HepG2 (cell line): ENCODE data around the gene PCSK5. TPM values are rescaled to one million over a fixed set of nuclear protein-coding genes. Genes with fewer than 3 reads are reported as not detected.

Experiments
- ATAC-seq: fragments of 200-7000 bp; cut with Tn5 transposase; 3 replicates; pipeline ENCODE4 v1.9.1; 2020; ENCODE audit warnings: mild to moderate bottlenecking, moderate library complexity
- BruUV-seq: library from RNA; stranded (reverse); fragments of 400-500 nt; replicated peaks from 2 replicates; lab custom pipeline; 2021; lab: Mats Ljungman, UMichigan
- CTCF ChIA-PET: fragments of 300-600 bp; formaldehyde crosslinking; extraction: SDS; loops from one replicate; lab custom pipeline; 2021; ENCODE audit warnings: low total read pairs, inconsistent platforms, low intra/inter-chr PET ratio; lab: Yijun Ruan, JAX
- POLR2A ChIA-PET: fragments of 350-600 bp; sonication (Branson Sonifier 250); formaldehyde crosslinking; loops from one replicate; lab custom pipeline; 2020; ENCODE audit warnings: antibody characterized with exemption, inconsistent platforms; lab: Yijun Ruan, JAX
- DNase-seq: peaks from one replicate; pipeline ENCODE4 v3.0.0-alpha.2; 2015; ENCODE audit warnings: low spot score
- FAIRE-seq: peaks from 3 replicates; lab custom pipeline; 2011; peaks lifted over from hg19 to GRCh38; lab: Jason Lieb, UNC
- H2AFZ ChIP-seq: one replicate; pipeline ENCODE4 v1.6.1; 2011; ENCODE audit warnings: low read length, inconsistent platforms
- H3K27ac ChIP-seq: fragments of 300-600 bp; 3 replicates; pipeline ENCODE4 v1.8.0; 2011; ENCODE audit warnings: mixed run types, mild to moderate bottlenecking, mixed read lengths, low read length, inconsistent platforms; ENCODE audit not compliant: insufficient read depth; ENCODE audit errors: extremely low read length
- H3K27me3 ChIP-seq, 2 experiments: fragments of 200-600 bp in 1 of 2; 2 replicates in 1 of 2; 3 replicates in 1 of 2; pipeline versions ENCODE4 v1.6.0 to v1.8.0; 2011; ENCODE audit warnings: low read length in 2 of 2, mild to moderate bottlenecking in 2 of 2, moderate library complexity in 2 of 2, inconsistent platforms in 1 of 2; ENCODE audit not compliant: insufficient read depth in 2 of 2, control insufficient read depth in 1 of 2
- H3K36me3 ChIP-seq, 2 experiments: fragments of 200-600 bp in 1 of 2; replicated peaks in 1 of 2; 2 replicates in 1 of 2; 3 replicates in 1 of 2; pipeline versions ENCODE4 v1.5.1 to v1.8.0; 2011; ENCODE audit warnings: low read length in 2 of 2, inconsistent platforms in 1 of 2; ENCODE audit not compliant: insufficient read depth in 2 of 2, control insufficient read depth in 1 of 2
- H3K4me1 ChIP-seq: 2 replicates; pipeline ENCODE4 v1.5.1; 2012; ENCODE audit warnings: low read length, inconsistent platforms; ENCODE audit not compliant: insufficient read depth
- H3K4me2 ChIP-seq: 2 replicates; pipeline ENCODE4 v1.6.0; 2011; ENCODE audit warnings: low read depth, low read length, inconsistent platforms
- H3K4me3 ChIP-seq, 3 experiments: fragments of 200-600 bp in 1 of 3; sonication (generic), shearing (Covaris generic) in 1 of 3; replicated peaks in 1 of 3; 2 replicates each; pipeline ENCODE4 v1.5.1; 2011 to 2016; ENCODE audit warnings: low read length in 3 of 3, inconsistent platforms in 2 of 3, low read depth in 2 of 3, mild to moderate bottlenecking in 2 of 3, control low read depth in 1 of 3, mixed read lengths in 1 of 3; ENCODE audit not compliant: insufficient read depth in 1 of 3
- H3K79me2 ChIP-seq: one replicate; pipeline ENCODE4 v1.6.1; 2011; ENCODE audit warnings: low read length, inconsistent platforms; ENCODE audit not compliant: insufficient read depth
- H3K9ac ChIP-seq: 2 replicates; pipeline ENCODE4 v1.6.0; 2011; ENCODE audit warnings: mild to moderate bottlenecking, low read depth, low read length, inconsistent platforms; ENCODE audit not compliant: insufficient read depth
- H3K9me3 ChIP-seq: 2 replicates; pipeline ENCODE4 v1.5.1; 2012; ENCODE audit warnings: mild to moderate bottlenecking, low read length
- H4K20me1 ChIP-seq: 2 replicates; pipeline ENCODE4 v1.6.0; 2011; ENCODE audit warnings: inconsistent platforms, mild to moderate bottlenecking, low read length, moderate library complexity; ENCODE audit not compliant: insufficient read depth
- BCL3 ChIP-seq: sonication (generic); formaldehyde crosslinking; IDR thresholded peaks from 2 replicates; pipeline ENCODE4 v1.5.1; 2020; ENCODE audit warnings: mild to moderate bottlenecking, missing genetic modification reagents, moderate library complexity
- MTF2 ChIP-seq: sonication (generic); formaldehyde crosslinking; IDR thresholded peaks from 2 replicates; pipeline ENCODE4 v1.5.0; 2020; ENCODE audit warnings: missing genetic modification reagents, borderline replicate concordance
- SRY ChIP-seq: sonication (generic); formaldehyde crosslinking; IDR thresholded peaks from 2 replicates; pipeline ENCODE4 v1.8.0; 2022; ENCODE audit warnings: mild to moderate bottlenecking, missing genetic modification reagents
- STAT6 ChIP-seq: sonication (generic); formaldehyde crosslinking; IDR thresholded peaks from 2 replicates; pipeline ENCODE4 v1.4.0; 2020; ENCODE audit warnings: missing genetic modification reagents, mild to moderate bottlenecking, borderline replicate concordance
- YY1 ChIP-seq: IDR thresholded peaks from 2 replicates; pipeline ENCODE4 v1.6.1; 2011; ENCODE audit warnings: low read length, low read depth, moderate library complexity, mild to moderate bottlenecking; ENCODE audit not compliant: insufficient read depth, insufficient replicate concordance
- ZNF18 ChIP-seq: sonication (generic); formaldehyde crosslinking; IDR thresholded peaks from 2 replicates; pipeline ENCODE4 v1.8.0; 2022; ENCODE audit warnings: mild to moderate bottlenecking, missing genetic modification reagents; ENCODE audit not compliant: insufficient replicate concordance
- ZNF547 ChIP-seq: sonication (generic); formaldehyde crosslinking; IDR thresholded peaks from 2 replicates; pipeline ENCODE4 v1.5.1; 2020; ENCODE audit warnings: mild to moderate bottlenecking, missing genetic modification reagents
- WGBS: methylation state at CpG from one replicate; pipeline ENCODE4 v1.1.6; 2017; ENCODE audit warnings: low lambda C conversion rate; 5-methylcytosine and 5-hydroxymethylcytosine counted together
- in situ Hi-C: cut with HindIII; loops from 2 replicates; pipeline ENCODE4 v1.10.0; 2017; ENCODE audit warnings: low pct_unique_long_range_greater_than_20kb; ENCODE audit not compliant: extremely low pct_ligation_motif_present
- intact Hi-C: fragments of 100-400 bp; cut with micrococcal nuclease; formaldehyde crosslinking; loops from one replicate; pipeline ENCODE4 v1.10.0; 2022; ENCODE audit not compliant: unreplicated experiment
- polyA plus RNA-seq, 8 experiments: library from polyadenylated mRNA; depleted of rRNA in 3 of 8; stranded (reverse) in 7 of 8; unstranded in 1 of 8; fragments of >200 nt; fragmentation: Illumina TruSeq in 4 of 8; extraction: Trizol in 4 of 8; gene quantifications; 2 replicates each; pipeline versions ENCODE4 v1.2.1 to v1.2.3, GENCODE V29; 2011 to 2016; ENCODE audit warnings: low read depth in 4 of 8, missing spikeins in 1 of 8, mixed read lengths in 1 of 8; ENCODE audit not compliant: insufficient read depth in 1 of 8
- total RNA-seq, 5 experiments: library from RNA; depleted of rRNA; stranded (reverse); fragments of >200 nt; fragmentation: Illumina TruSeq; extraction: Trizol; gene quantifications; 2 replicates each; pipeline ENCODE4 v1.2.3, GENCODE V29; 2016; ENCODE audit warnings: low read depth in 1 of 5

Gene PCSK5
- total and polyA plus RNA-seq, 2 of the 13 experiments (the other 11 are each of a cell fraction or from before 2014, with no cell fraction given), result 0.55 to 0.66 TPM

- ATAC-seq (no peak), DNase-seq (no peak), FAIRE-seq (no peak)
- no TSS peak for BruUV-seq
- Histone ChIP-seq H3K9me3 (no peaks in the 10 kb centered on the region), H3K9ac (no peak overlapping the region), H3K4me2 (no peak overlapping the region), H3K79me2 (no peaks in the 10 kb centered on the region), H4K20me1 (no peaks in the 10 kb centered on the region; the same call in 1 of the 2 replicates), H3K36me3 (no peaks in the 10 kb centered on the region), H3K27ac (no peak overlapping the region), H3K4me1 (peaks cover 12% of the 10 kb centered on the region), H3K4me3 (no peak overlapping the region), H2AFZ (no peak overlapping the region), H3K27me3 (no peaks in the 10 kb centered on the region)
- 53% methylated on average over 8 of the region's 8 CpGs for WGBS
- POLR2A ChIA-PET, result no interaction called here
- intact Hi-C loops, result no loop called here
- CTCF ChIA-PET, result no interaction called here
- in situ Hi-C loops, result no loop called here
- TF ChIP-seq MTF2 (CRISPR knock-in tag) (no peak), BCL3 (CRISPR knock-in tag) (no peak), STAT6 (CRISPR knock-in tag) (no peak), SRY (no peak), ZNF18 (CRISPR knock-in tag) (no peak), ZNF547 (no peak), YY1 (no peak)
Measured at GRCh38 chr9:75992482-75993206, 102.2 kb downstream of the PCSK5 start.
